ENCODE results near the gene CDHR1.

The CDHR1 gene

GRCh38 chr10:84178160-84178609 is 16.2 kb upstream of the CDHR1 start:
- no peak for TF ChIP-seq CTCF (IDR thresholded peaks at IDR 0.05)

GRCh38 chr10:84179059-84179710 is 15.2 kb upstream of the CDHR1 start:
- TF ChIP-seq CTCF (IDR thresholded peaks at IDR 0.05) = no peak

- no peak for TF ChIP-seq CTCF (IDR thresholded peaks at IDR 0.05)
Measured at GRCh38 chr10:84181631-84182030, 12.7 kb upstream of the CDHR1 start.

- no peak for TF ChIP-seq CTCF (IDR thresholded peaks at IDR 0.05)
Measured at GRCh38 chr10:84184517-84184916, 9.8 kb upstream of the CDHR1 start.

- TF ChIP-seq CTCF (IDR thresholded peaks at IDR 0.05) = no peak
Measured at GRCh38 chr10:84185526-84186175, 8.7 kb upstream of the CDHR1 start.

GRCh38 chr10:84188815-84189214 is 5.5 kb upstream of the CDHR1 start:
- TF ChIP-seq CTCF (IDR thresholded peaks at IDR 0.05) = no peak

GRCh38 chr10:84190621-84191020 is 3.7 kb upstream of the CDHR1 start:
- TF ChIP-seq CTCF (IDR thresholded peaks at IDR 0.05) = no peak
